HCEC 1CT (cell line): ENCODE data around the gene SRRM1.

Source experiments
- DNase-seq: peaks from one replicate; pipeline ENCODE4 v3.0.0-alpha.2; 2017

SRRM1 gene

GRCh38 chr1:24642481-24643362, at the start of gene SRRM1:
Gene SRRM1 (plus strand): TSS chr1:24643302. CDS start chr1:24643327, 25 bp downstream.
- DNase-seq: peak; percentile 100

- no peak for DNase-seq
Measured at GRCh38 chr1:24594328-24594598, 48.8 kb upstream of the SRRM1 start.

- no peak for DNase-seq
Measured at GRCh38 chr1:24596401-24596880, 46.7 kb upstream of the SRRM1 start.

GRCh38 chr1:24599265-24599664, 43.8 kb upstream of the SRRM1 start:
- DNase-seq: no peak

- no peak for DNase-seq
Measured at GRCh38 chr1:24600551-24600950, 42.6 kb upstream of the SRRM1 start.

- no peak for DNase-seq
Measured at GRCh38 chr1:24605534-24606295, 37.4 kb upstream of the SRRM1 start.

GRCh38 chr1:24606296-24606605, 36.9 kb upstream of the SRRM1 start:
- DNase-seq: no peak

GRCh38 chr1:24606621-24607020, 36.5 kb upstream of the SRRM1 start:
- DNase-seq: no peak

- no peak for DNase-seq
Measured at GRCh38 chr1:24609949-24610517, 33.1 kb upstream of the SRRM1 start.

GRCh38 chr1:24619376-24619775, 23.7 kb upstream of the SRRM1 start:
- no peak for DNase-seq

GRCh38 chr1:24620678-24621077, 22.4 kb upstream of the SRRM1 start:
- DNase-seq: no peak

- DNase-seq: peak; percentile 17
Measured at GRCh38 chr1:24621121-24621520, 22.0 kb upstream of the SRRM1 start.

- no peak for DNase-seq
Measured at GRCh38 chr1:24622218-24622617, 20.9 kb upstream of the SRRM1 start.

- no peak for DNase-seq
Measured at GRCh38 chr1:24632832-24633175, 10.3 kb upstream of the SRRM1 start.

- DNase-seq: peak; percentile 77
Measured at GRCh38 chr1:24635195-24635843, 7.8 kb upstream of the SRRM1 start.

- no peak for DNase-seq
Measured at GRCh38 chr1:24636661-24637357, 6.3 kb upstream of the SRRM1 start.

GRCh38 chr1:24639094-24639493, 4.0 kb upstream of the SRRM1 start:
- no peak for DNase-seq

GRCh38 chr1:24639881-24640280, 3.2 kb upstream of the SRRM1 start:
- DNase-seq: no peak

GRCh38 chr1:24640288-24640687, 2.8 kb upstream of the SRRM1 start:
- DNase-seq: no peak

GRCh38 chr1:24641646-24642151, 1.4 kb upstream of the SRRM1 start:
- no peak for DNase-seq

- DNase-seq: peak; percentile 7
Measured at GRCh38 chr1:24643363-24644099, 429 bp downstream of the SRRM1 start.

- no peak for DNase-seq
Measured at GRCh38 chr1:24644100-24644384, 940 bp downstream of the SRRM1 start.
